GM18511 (cell line): Measurements from ENCODE around the gene PLEKHB2.
"Not testable (repeated sequence)": the region's sequence is repeated elsewhere in the genome, so short reads cannot be mapped to it uniquely, and the experiment has no call there.

Experiments used
- ATAC-seq: cut with Tn5 transposase; IDR thresholded peaks from one replicate; pipeline ENCODE4 v1.9.1; 2021; ENCODE audit warnings: mild to moderate bottlenecking, moderate library complexity; ENCODE audit not compliant: unreplicated experiment

The PLEKHB2 gene

DNA sequence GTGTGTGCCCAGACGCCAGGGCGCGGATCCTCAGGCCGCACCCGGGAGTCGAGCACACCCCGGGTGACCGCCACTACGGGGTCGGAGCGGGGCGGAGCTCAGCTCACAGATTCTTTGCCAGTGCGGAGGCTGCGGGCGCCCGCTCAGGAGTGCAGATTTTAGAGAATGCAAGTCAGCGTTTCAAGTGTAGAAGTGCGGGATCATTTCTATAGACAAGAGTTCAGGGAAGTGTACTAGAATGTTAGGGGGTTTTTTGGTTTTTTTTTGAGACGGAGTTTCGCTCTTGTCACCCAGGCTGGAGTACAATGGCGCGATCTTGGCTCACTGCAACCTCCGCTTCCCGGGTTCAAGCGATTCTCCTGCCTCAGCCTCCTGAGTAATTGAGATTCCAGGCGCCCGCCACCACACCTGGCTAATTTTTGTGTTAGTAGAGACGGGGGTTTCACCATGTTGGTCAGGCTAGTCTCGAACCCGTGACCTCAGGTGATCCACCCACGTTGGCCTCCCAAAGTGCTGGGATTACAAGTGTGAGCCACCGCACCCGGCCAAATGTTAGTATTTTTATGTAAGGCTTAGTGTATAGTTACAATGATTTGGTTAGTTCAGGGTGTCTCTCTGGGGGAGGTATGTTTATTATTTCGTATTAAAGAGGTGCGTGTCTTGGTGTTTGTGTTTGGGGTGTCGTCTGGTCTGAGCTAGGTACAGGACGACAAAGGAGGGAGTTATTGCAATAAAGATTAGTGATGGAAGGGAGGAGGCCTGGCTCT is 11.3 kb upstream of the PLEKHB2 start:
- ATAC-seq, result peak; percentile 70

DNA sequence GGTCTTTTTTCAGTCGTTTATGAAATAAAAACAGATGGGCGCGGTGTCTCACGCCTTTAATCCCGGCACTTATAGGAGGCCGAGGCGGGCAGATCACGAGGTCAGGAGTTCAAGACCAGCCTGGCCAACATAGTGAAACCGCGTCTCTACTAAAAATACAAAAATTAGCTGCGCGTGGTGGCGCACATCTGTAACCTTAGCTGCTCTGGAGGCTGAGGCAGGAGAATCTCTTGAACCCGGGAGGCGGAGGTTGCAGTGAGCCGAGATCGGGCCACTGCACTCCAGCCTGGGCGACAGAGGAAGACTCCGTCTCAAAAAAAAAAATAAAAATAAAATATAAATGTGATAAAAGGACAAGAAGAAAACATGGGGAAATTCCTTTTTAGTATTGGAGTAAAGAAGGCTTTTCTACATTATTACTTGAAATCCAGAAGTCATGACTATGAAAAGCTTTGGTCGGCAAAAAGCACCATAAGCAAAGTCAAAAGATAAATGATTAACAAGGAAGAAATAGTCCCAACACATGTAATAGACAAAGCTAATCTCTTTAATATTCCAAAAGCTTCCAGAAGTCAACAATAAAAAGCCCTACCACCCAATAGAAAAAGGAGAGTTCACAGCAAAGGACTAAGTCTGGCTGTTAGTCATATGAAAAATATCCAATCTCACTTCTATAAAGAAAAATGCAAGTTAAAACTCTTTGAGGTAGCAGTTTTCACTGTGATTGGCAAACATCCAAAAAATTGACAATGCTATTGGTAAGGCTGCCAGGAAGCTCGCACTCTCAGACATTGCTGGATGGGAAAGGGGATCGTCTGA is 10.5 kb upstream of the PLEKHB2 start:
- ATAC-seq, result no peak

DNA sequence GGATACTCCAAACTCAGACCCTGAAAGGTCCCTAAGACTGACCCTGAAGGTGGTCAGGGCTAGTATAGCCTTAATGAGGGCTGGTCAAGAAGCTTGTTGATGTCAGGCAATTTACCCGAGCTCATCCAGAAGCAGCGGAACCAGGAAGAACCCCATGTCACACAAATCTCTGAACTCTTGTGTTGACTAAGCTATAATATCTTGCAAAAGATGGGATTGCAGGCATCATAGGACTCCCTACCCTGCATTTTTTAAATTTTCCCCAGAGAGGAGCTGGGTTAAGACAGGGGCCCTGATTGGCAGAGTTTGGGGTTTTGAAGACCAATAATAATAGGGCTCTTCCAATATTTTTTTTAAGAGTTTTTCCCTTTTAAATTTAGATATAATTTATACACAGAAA is 2.0 kb upstream of the PLEKHB2 start:
- no peak for ATAC-seq

DNA sequence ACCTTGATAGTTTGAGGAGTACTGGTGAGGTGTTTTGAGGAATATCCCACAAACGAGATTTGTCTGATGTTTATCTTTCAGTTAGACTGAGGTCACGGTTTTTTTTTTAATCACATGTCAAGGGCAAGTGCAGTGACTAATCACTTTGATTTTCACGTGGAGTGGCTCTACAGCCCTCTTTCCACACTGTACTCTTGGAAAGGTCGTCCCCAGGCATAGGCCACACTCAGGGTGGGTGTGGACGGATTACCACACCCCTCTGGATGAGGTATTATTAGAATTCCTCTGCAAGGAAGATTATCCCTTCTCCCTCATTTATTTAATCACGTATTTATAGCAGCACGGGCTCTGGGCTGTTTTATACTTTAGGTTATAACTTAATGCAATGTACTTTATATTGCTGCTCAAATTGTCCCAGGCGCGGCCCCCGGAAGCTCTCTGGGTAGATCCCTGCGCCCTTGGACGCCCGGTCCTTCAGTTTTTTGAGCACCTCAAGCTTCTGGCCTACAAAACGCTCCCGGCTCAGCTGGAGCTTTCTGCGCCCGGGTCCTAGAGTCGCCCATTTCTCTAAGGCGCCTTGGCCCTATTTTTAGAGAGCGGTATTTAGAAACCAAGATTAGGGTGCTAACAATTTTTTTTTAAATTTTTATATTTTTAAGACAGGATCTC is 515 bp upstream of the PLEKHB2 start:
- peak; percentile 78 for ATAC-seq

DNA sequence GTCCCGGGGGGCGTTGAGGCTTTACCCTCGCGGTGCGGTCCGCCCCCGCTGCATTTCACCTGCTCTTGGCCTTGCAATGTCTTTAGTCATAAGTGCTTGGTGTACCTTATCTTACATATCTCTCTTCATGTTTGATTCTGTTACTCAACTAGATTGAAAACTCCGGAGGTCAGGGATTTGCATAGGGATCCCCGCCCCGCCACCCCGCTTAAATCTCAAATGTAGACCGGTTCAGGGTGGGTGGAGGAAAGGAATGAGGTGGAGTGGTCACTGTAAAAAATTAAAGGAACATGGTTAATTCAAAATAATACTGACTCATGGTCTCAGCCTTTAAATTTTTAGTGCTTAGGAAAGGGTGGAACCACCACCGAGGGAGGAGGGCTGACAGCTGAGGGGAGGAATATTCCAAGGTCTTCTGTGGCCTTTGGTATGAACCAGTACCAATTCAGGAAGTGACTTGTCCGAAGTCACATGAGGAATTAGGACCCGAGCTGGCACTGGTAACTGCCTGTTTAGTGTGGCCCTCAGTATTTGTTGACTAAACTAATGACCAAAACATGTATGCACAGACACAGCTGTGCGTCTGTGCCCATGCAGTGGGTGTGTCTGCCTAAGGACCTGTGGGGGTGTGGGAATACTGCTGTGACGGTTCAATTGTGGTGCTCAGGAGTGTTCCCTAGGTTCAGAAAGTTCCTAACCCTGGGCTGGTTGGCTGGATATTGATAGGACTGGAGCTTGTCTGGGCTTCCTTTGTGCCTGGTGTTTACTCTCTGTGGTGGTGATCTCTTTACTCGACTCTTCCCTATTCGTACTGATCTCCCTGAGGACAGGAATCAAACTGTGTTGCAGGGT is 1.0 kb downstream of the PLEKHB2 start:
- ATAC-seq, result peak; percentile 45

- no peak for ATAC-seq
Measured at GRCh38 chr2:131112529-131112928, 7.4 kb downstream of the PLEKHB2 start.

DNA sequence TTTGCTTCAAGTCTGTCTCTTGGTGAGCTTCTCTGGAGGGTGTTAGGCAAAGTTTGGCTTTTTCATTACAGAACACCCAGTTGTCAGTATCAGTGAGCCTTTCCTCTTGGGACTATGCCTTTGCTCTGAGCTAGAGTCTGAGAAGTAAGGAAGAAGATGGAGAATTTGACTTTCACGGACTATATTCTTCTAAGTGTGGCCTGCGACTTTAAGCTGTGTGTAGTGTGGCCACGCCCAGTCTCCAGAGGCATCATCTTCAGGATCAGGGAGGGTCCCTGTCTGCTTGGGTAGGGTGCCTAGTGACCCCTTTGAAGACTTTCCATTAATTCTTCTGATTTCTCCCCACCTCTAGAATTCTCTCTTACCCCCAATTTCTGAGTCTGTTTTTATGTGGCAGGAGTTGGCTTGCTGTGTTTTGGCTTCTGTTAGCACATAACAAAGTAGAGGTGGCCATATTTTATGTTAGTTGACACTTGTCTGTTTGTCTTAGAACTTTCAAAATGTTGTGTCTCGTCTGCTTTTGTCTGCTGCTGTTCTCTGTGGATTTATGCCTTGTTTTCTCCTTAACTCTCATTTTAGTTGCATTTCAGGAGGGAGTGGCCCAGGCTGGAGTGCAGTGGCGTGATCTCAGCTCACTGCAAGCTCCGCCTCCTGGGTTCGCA is 8.6 kb downstream of the PLEKHB2 start:
- ATAC-seq, result no peak

DNA sequence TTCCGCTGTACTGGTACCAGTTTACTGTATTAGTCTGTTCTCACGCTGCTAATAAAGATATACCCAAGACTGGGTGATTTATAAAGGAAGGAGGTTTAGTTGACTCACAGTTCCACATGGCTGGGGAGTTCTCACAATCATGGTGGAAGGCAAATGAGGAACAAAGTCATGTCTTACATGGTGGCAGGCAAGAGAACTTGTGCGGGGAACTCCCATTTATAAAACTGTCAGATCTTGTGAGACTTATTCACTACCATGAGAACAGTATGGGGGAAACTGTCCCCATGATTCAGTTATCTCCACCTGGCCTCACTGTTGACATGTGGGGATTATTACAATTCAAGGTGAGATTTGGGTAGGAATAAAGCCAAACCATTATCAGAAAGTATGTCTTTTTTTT is 9.8 kb downstream of the PLEKHB2 start:
- ATAC-seq, result not testable (repeated sequence)

DNA sequence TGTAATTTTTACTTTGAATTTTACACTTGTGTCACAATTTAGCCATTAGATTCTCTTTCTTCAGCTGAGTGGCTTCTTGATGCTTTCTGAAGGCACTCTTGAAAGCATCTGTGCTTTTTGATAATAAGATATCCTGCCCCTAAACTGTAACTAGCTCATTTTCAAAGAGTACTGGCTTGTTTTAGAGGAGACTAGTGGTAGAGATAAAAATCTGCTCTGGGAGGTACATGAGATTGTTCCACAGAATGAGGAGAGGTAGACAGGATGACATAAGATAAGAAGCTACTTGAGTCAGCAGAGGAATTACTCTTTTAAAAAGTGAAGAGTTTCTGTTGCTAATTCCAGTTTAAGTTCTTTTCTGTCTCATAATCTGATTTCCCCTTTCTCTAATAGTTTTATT is 10.6 kb downstream of the PLEKHB2 start:
- no peak for ATAC-seq

DNA sequence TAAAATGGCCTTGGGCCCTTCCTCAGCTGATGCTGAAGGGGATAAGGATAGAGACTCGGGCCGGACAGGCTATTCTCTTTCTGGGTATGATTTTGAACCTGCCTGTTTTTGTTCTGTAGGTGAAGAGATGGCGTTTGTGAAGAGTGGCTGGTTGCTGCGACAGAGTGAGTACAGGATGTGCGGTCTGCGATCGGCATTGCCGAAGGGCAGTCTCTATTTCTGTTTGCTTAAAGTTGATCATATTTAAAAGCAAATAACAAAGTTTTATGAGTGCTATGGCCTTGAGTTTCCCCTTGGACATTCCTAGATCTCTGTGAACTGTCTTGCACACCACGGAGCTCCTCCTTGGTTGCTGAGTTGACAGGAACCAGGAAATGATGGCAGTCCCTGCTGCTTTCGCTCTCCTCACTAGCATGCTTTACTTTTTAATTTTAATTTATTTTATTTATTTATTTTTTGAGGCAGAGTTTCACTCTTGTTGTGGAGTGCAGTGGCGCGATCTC is 15.7 kb downstream of the PLEKHB2 start:
- ATAC-seq, result no peak

DNA sequence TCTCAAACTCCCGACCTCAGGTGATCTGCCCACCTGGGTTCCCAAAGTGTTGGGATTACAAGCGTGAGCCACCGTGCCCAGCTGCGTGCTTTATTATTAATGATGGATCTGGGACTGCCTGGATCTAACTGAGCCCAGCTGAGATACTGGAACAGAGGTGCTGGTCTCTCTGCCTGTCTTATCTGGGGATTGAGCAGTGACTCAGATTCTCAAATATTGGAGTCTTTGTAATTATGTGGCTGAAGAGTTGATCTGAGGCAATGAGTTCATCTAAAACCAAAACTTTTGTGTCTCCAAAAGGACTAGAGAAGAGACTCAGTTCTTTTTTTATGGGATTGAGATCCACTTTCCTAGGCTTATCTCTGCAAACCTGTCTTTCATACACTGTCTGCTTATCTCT is 16.3 kb downstream of the PLEKHB2 start:
- no peak for ATAC-seq

- ATAC-seq, result no peak
Measured at GRCh38 chr2:131122496-131122895, 17.4 kb downstream of the PLEKHB2 start.

GRCh38 chr2:131123192-131123591 is 18.1 kb downstream of the PLEKHB2 start:
- ATAC-seq, result no peak

DNA sequence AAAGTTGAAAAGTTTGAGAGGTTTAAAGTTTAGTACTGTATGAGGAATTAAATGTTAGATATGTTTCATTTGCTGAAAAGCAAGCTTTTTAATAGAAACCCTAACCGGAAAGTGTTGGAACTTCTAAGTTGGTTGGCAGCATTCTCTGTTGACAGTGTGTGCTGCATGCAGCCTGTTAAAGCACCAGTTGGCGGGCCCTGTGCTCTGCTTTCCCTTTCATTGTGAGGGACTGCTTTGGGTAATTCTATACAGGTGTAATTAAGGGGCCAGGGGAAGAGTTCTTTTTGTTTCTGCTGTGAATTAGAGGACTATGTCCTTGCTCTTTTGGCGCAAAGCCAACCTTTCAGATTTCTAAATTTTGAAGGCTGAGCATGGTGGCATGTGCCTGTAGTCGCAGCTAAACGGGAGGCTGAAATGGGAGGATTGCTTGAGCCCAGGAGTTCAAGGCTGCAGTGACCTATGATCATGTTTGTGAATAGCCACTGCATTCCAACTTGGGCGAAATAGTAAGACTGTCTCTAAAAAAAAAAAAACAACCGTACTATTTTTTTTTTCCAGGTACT is 20.1 kb downstream of the PLEKHB2 start:
- no peak for ATAC-seq

GRCh38 chr2:131126436-131126835 is 21.3 kb downstream of the PLEKHB2 start:
- no peak for ATAC-seq

DNA sequence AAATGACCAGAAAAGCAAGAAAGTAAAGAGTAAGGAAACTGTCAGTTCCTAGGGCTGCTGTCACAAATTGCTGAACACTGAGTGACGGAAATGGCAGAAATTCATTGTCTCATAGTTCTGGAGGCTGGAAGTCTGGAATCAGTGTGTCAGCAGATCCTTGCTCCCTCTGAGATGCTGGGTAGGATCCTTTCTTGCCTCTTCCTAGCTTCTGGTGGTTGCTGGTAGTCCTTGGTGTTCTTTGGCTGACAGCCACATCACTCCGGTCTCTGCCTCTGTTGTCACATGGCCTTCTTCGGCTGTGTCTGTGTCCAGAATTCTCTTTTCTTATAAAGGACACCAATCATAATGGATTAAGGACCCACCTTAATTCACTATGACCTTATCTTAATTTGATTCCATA is 21.9 kb downstream of the PLEKHB2 start:
- ATAC-seq, result no peak

GRCh38 chr2:131127981-131128380 is 22.8 kb downstream of the PLEKHB2 start:
- ATAC-seq, result no peak

DNA sequence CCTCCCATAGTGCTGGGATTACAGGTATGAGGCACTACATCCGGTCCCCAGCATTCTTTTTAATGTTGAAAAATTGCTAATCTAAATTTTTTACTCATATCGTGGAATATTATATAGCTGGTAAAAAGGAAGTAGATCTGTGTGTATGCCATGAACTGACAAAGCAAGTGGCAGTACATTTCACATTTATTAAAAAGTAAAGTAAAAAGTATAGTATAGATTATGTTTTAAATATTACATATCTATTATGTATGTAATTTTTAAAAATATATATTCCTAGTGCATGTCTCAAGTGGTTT is 25.1 kb downstream of the PLEKHB2 start:
- ATAC-seq, result no peak

GRCh38 chr2:131132729-131133128 is 27.6 kb downstream of the PLEKHB2 start:
- no peak for ATAC-seq

- no peak for ATAC-seq
Measured at GRCh38 chr2:131140581-131140980, 35.4 kb downstream of the PLEKHB2 start.
